ENCODE data around the gene BTBD9. TPM values are rescaled to one million over a fixed set of nuclear protein-coding genes. Genes with fewer than 3 reads are reported as not detected.

BTBD9 gene
- total RNA-seq, 1 donor from 2014 or later = 10.3 TPM

DNA sequence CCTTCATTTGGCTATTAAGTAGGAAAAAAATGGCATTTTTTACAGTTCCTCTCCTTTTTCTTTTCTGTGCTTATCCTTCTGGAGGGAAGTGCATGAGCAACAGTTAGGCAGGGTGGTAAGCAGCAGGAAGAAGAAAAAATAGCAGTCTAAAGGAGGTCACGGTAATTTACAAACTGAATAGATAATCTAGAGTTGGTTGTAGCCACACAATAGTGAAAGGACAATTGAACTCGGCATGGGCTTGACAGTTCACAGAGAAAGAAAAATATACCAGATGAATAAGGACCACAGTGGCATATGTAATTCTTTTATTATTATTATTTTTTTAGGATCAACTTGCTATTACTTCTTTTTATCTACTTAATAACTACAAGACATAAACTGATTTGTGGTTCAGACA lies 358.6 kb downstream of the BTBD9 start:
- Histone ChIP-seq H3K9me3 (ENCODE audit: insufficient read depth, low read depth, low read length) (no peaks in the 10 kb centered on the region), H3K4me1 (ENCODE audit: insufficient read depth, low read length) (peaks cover 10% of the 10 kb centered on the region), H3K27ac (ENCODE audit: low read depth, low read length) (no peak overlapping the region), H3K4me3 (ENCODE audit: insufficient read depth, low read depth, low read length) (no peak overlapping the region), H3K4me2 (ENCODE audit: low read length) (no peak overlapping the region), H2AFZ (ENCODE audit: low read depth, low read length) (no peak overlapping the region), H3K27me3 (ENCODE audit: insufficient read depth, low read length) (no peaks in the 10 kb centered on the region), H4K20me1 (ENCODE audit: insufficient read depth, low read length) (no peaks in the 10 kb centered on the region), H3K36me3 (ENCODE audit: insufficient read depth, low read length) (no peaks in the 10 kb centered on the region), H3K9ac (ENCODE audit: low read length) (no peak overlapping the region), H3K79me2 (ENCODE audit: insufficient read depth, low read length) (no peaks in the 10 kb centered on the region)
- Mint-ChIP-seq H3K27ac (ENCODE audit: unreplicated experiment) (peak overlapping the region; percentile 15), H3K4me1 (ENCODE audit: low read depth, unreplicated experiment) (peaks cover 19% of the 10 kb centered on the region), H3K27me3 (ENCODE audit: low read depth, unreplicated experiment) (no peaks in the 10 kb centered on the region), H3K36me3 (ENCODE audit: low read depth, unreplicated experiment) (peaks cover 5% of the 10 kb centered on the region), H3K9me3 (ENCODE audit: unreplicated experiment) (no peaks in the 10 kb centered on the region), H3K4me3 (ENCODE audit: unreplicated experiment) (no peak overlapping the region)
- TF ChIP-seq EZH2 (IDR thresholded peaks at IDR 0.05; ENCODE audit: insufficient read depth, low read length) = no peak
- TF ChIP-seq, protein P1, sequence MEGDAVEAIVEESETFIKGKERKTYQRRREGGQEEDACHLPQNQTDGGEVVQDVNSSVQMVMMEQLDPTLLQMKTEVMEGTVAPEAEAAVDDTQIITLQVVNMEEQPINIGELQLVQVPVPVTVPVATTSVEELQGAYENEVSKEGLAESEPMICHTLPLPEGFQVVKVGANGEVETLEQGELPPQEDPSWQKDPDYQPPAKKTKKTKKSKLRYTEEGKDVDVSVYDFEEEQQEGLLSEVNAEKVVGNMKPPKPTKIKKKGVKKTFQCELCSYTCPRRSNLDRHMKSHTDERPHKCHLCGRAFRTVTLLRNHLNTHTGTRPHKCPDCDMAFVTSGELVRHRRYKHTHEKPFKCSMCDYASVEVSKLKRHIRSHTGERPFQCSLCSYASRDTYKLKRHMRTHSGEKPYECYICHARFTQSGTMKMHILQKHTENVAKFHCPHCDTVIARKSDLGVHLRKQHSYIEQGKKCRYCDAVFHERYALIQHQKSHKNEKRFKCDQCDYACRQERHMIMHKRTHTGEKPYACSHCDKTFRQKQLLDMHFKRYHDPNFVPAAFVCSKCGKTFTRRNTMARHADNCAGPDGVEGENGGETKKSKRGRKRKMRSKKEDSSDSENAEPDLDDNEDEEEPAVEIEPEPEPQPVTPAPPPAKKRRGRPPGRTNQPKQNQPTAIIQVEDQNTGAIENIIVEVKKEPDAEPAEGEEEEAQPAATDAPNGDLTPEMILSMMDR (IDR thresholded peaks at IDR 0.05; ENCODE audit: insufficient read depth, low read depth, low read length) = no peak
- no peak for DNase-seq (ENCODE audit: low read depth)
- no peak for FAIRE-seq

DNA sequence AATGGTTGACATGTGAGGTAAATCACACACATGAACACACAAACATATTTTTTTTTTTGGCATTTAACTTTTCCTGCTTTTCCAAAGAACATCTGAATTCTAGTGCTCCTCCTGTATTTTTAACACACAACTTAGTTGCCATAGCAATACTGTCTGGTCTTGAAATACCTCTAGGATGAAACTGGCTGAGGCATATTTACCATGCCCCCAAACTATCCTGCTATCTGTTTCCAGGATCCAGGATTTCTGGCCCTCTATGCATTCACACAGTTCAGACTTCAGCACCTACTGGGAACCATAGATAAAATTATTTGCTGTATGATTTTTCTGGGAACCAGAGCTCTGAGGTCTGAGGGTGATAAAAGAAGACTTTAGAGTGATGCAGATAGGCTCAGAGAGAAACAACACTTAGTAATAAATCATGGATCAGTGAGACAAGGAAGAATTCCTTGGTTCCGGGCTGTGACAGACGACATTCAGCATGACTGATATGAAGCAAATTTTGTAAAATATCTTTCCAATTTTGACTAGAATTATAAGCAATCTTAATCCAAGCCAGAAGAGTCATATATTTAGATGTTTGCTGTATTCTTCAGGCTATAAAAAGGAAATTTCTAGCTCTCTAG lies 359.7 kb downstream of the BTBD9 start:
- Mint-ChIP-seq H3K27me3 (ENCODE audit: low read depth, unreplicated experiment) (no peaks in the 10 kb centered on the region), H3K9me3 (ENCODE audit: unreplicated experiment) (no peaks in the 10 kb centered on the region), H3K4me1 (ENCODE audit: low read depth, unreplicated experiment) (peaks cover 19% of the 10 kb centered on the region), H3K27ac (ENCODE audit: unreplicated experiment) (no peak overlapping the region), H3K36me3 (ENCODE audit: low read depth, unreplicated experiment) (peaks cover 3% of the 10 kb centered on the region), H3K4me3 (ENCODE audit: unreplicated experiment) (no peak overlapping the region)
- DNase-seq (ENCODE audit: low read depth) (no peak), FAIRE-seq (no peak)
- no peaks in the 10 kb centered on the region for H3K27me3 ChIP-seq (ENCODE audit: insufficient read depth, low read length)
- no peak overlapping the region for H3K4me2 ChIP-seq (ENCODE audit: low read length)
- no peaks in the 10 kb centered on the region for H3K9me3 ChIP-seq (ENCODE audit: insufficient read depth, low read depth, low read length)
- no peak overlapping the region for H2AFZ ChIP-seq (ENCODE audit: low read depth, low read length)
- no peak overlapping the region for H3K9ac ChIP-seq (ENCODE audit: low read length)
- H3K36me3 ChIP-seq (ENCODE audit: insufficient read depth, low read length) = no peaks in the 10 kb centered on the region
- H3K27ac ChIP-seq (ENCODE audit: low read depth, low read length) = no peak overlapping the region
- H3K79me2 ChIP-seq (ENCODE audit: insufficient read depth, low read length) = no peaks in the 10 kb centered on the region
- no peak for TF ChIP-seq EZH2 (IDR thresholded peaks at IDR 0.05; ENCODE audit: insufficient read depth, low read length)
- TF ChIP-seq, protein P1 (IDR thresholded peaks at IDR 0.05; ENCODE audit: insufficient read depth, low read depth, low read length) = no peak
- H4K20me1 ChIP-seq (ENCODE audit: insufficient read depth, low read length) = no peaks in the 10 kb centered on the region
- no peak overlapping the region for H3K4me3 ChIP-seq (ENCODE audit: insufficient read depth, low read depth, low read length)
- H3K4me1 ChIP-seq (ENCODE audit: insufficient read depth, low read length) = peaks cover 10% of the 10 kb centered on the region

DNA sequence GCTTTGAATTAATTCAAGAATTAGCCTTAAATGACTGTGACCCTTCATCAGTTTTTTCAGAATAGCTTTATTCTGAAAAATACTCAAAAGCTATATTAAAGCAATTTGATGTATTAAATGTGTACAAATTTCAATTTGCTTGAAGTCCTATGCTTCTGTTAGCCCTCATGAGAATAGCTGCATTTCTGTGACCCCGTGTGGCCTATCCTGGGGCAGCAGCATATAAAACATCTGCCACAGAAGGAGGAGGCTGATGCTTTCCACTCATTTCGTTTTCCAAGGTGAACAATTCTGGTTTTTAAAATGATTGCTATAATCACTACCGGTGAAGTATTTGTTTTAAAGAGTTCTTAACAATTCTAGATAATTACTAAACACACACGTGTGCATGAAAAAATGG lies 360.3 kb downstream of the BTBD9 start:
- DNase-seq (ENCODE audit: low read depth) = no peak
- Histone ChIP-seq H3K27me3 (ENCODE audit: insufficient read depth, low read length) (no peaks in the 10 kb centered on the region), H3K9ac (ENCODE audit: low read length) (no peak overlapping the region), H3K4me2 (ENCODE audit: low read length) (no peak overlapping the region), H3K79me2 (ENCODE audit: insufficient read depth, low read length) (no peaks in the 10 kb centered on the region), H3K4me1 (ENCODE audit: insufficient read depth, low read length) (peaks cover 10% of the 10 kb centered on the region), H3K9me3 (ENCODE audit: insufficient read depth, low read depth, low read length) (no peaks in the 10 kb centered on the region), H3K4me3 (ENCODE audit: insufficient read depth, low read depth, low read length) (no peak overlapping the region), H3K36me3 (ENCODE audit: insufficient read depth, low read length) (no peaks in the 10 kb centered on the region), H2AFZ (ENCODE audit: low read depth, low read length) (no peak overlapping the region), H4K20me1 (ENCODE audit: insufficient read depth, low read length) (no peaks in the 10 kb centered on the region), H3K27ac (ENCODE audit: low read depth, low read length) (no peak overlapping the region)
- H3K4me1 Mint-ChIP-seq (ENCODE audit: low read depth, unreplicated experiment) = peaks cover 19% of the 10 kb centered on the region
- no peaks in the 10 kb centered on the region for H3K9me3 Mint-ChIP-seq (ENCODE audit: unreplicated experiment)
- no peak for FAIRE-seq
- TF ChIP-seq, protein P1 (IDR thresholded peaks at IDR 0.05; ENCODE audit: insufficient read depth, low read depth, low read length) = no peak
- TF ChIP-seq EZH2 (IDR thresholded peaks at IDR 0.05; ENCODE audit: insufficient read depth, low read length) = no peak
- H3K27me3 Mint-ChIP-seq (ENCODE audit: low read depth, unreplicated experiment) = no peaks in the 10 kb centered on the region
- peak overlapping the region; percentile 59 for H3K27ac Mint-ChIP-seq (ENCODE audit: unreplicated experiment)
- H3K4me3 Mint-ChIP-seq (ENCODE audit: unreplicated experiment) = no peak overlapping the region
- peaks cover 3% of the 10 kb centered on the region for H3K36me3 Mint-ChIP-seq (ENCODE audit: low read depth, unreplicated experiment)
